BE2C (cell line): ENCODE measurements around the gene GPR34.
"Not testable (repeated sequence)": the region's sequence is repeated elsewhere in the genome, so short reads cannot be mapped to it uniquely, and the experiment has no call there.

Source experiments
- DNase-seq: peaks from one replicate; pipeline ENCODE4 v3.0.0-alpha.2; 2020
- H3K27me3 ChIP-seq: fragments of 250-450 bp; sonication (Bioruptor Pico); 2 replicates; pipeline ENCODE4 v1.5.1; 2020; ENCODE audit warnings: mild to moderate bottlenecking
- H3K36me3 ChIP-seq: fragments of 250-450 bp; sonication (Bioruptor Pico); 2 replicates; pipeline ENCODE4 v1.5.1; 2020; ENCODE audit warnings: mild to moderate bottlenecking
- H3K4me1 ChIP-seq: fragments of 250-450 bp; sonication (Bioruptor Pico); 2 replicates; pipeline ENCODE4 v1.5.1; 2020
- H3K4me3 ChIP-seq: 2 replicates; pipeline ENCODE4 v1.5.1; 2011; ENCODE audit warnings: low read depth, low read length
- H3K9me3 ChIP-seq: fragments of 250-450 bp; sonication (Bioruptor Pico); 2 replicates; pipeline ENCODE4 v1.5.1; 2020
- CTCF ChIP-seq: IDR thresholded peaks from 2 replicates; pipeline ENCODE4 v1.5.1; 2012; ENCODE audit warnings: mild to moderate bottlenecking, low read depth, low read length

Gene GPR34

GRCh38 chrX:41671082-41671481 lies 17.7 kb upstream of the GPR34 start:
- no peaks in the 10 kb centered on the region for H3K4me1 ChIP-seq
- no peak for DNase-seq
- TF ChIP-seq CTCF, result no peak
- no peaks in the 10 kb centered on the region for H3K36me3 ChIP-seq
- H3K9me3 ChIP-seq, result no peaks in the 10 kb centered on the region
- no peak overlapping the region for H3K4me3 ChIP-seq
- H3K27me3 ChIP-seq, result no peaks in the 10 kb centered on the region

GRCh38 chrX:41672643-41673042 lies 16.1 kb upstream of the GPR34 start:
- Histone ChIP-seq H3K4me3 (no peak overlapping the region), H3K27me3 (no peaks in the 10 kb centered on the region)

GRCh38 chrX:41676361-41676760 lies 12.4 kb upstream of the GPR34 start:
- not testable (repeated sequence) for H3K4me1 ChIP-seq, DNase-seq, H3K27me3 ChIP-seq, H3K9me3 ChIP-seq, H3K36me3 ChIP-seq, H3K4me3 ChIP-seq

More at GRCh38 chrX:41672643-41673042, 16.1 kb upstream of the GPR34 start:
- H3K9me3 ChIP-seq, result no peaks in the 10 kb centered on the region
- H3K36me3 ChIP-seq, result no peaks in the 10 kb centered on the region
- no peak for DNase-seq
- H3K4me1 ChIP-seq, result no peaks in the 10 kb centered on the region
- TF ChIP-seq CTCF, result no peak

GRCh38 chrX:41677183-41678060 lies 11.4 kb upstream of the GPR34 start:
- Histone ChIP-seq H3K9me3 (no peaks in the 10 kb centered on the region), H3K4me1 (no peaks in the 10 kb centered on the region), H3K27me3 (no peaks in the 10 kb centered on the region), H3K4me3 (no peak overlapping the region), H3K36me3 (no peaks in the 10 kb centered on the region)
- no peak for TF ChIP-seq CTCF
- no peak for DNase-seq

- H3K4me3 ChIP-seq, result no peak overlapping the region
- TF ChIP-seq CTCF, result no peak
- H3K27me3 ChIP-seq, result no peaks in the 10 kb centered on the region
- no peaks in the 10 kb centered on the region for H3K36me3 ChIP-seq
- no peak for DNase-seq
- no peaks in the 10 kb centered on the region for H3K4me1 ChIP-seq
- no peaks in the 10 kb centered on the region for H3K9me3 ChIP-seq
Measured at GRCh38 chrX:41684138-41684537, 4.6 kb upstream of the GPR34 start.

- no peaks in the 10 kb centered on the region for H3K9me3 ChIP-seq
- no peaks in the 10 kb centered on the region for H3K27me3 ChIP-seq
- no peak for DNase-seq
Measured at GRCh38 chrX:41684940-41685339, 3.8 kb upstream of the GPR34 start.

More at GRCh38 chrX:41684940-41685339, 3.8 kb upstream of the GPR34 start:
- Histone ChIP-seq H3K4me3 (no peak overlapping the region), H3K4me1 (no peaks in the 10 kb centered on the region), H3K36me3 (no peaks in the 10 kb centered on the region)
- no peak for TF ChIP-seq CTCF
